Keratinocyte (primary cell): Measurements from ENCODE around the gene SPATA13.
A peak's percentile ranks its signal among the peaks of the same experiment; 100 is the strongest.

Experiments used
- EZH2 ChIP-seq: IDR thresholded peaks from one replicate; pipeline ENCODE4 v1.6.1; 2012; ENCODE audit warnings: inconsistent platforms, mild to moderate bottlenecking, low read length, moderate library complexity
- TF ChIP-seq, protein P1 (sequence below), 3 experiments: IDR thresholded peaks in 1 of 3; conservative IDR thresholded peaks in 1 of 3; optimal IDR thresholded peaks in 1 of 3; 2 replicates in 2 of 3; 3 replicates in 1 of 3; pipeline versions ENCODE3 to v1.5.1; 2011; ENCODE audit warnings: low read length in 3 of 3, mild to moderate bottlenecking in 3 of 3, moderate library complexity in 2 of 3, control low read depth in 1 of 3, inconsistent platforms in 1 of 3; ENCODE audit not compliant: insufficient read depth in 2 of 3; ENCODE audit errors: extremely low read depth in 1 of 3

GRCh38 chr13:24228852-24229458, 68.4 kb downstream of the SPATA13 start:
- TF ChIP-seq, protein P1, sequence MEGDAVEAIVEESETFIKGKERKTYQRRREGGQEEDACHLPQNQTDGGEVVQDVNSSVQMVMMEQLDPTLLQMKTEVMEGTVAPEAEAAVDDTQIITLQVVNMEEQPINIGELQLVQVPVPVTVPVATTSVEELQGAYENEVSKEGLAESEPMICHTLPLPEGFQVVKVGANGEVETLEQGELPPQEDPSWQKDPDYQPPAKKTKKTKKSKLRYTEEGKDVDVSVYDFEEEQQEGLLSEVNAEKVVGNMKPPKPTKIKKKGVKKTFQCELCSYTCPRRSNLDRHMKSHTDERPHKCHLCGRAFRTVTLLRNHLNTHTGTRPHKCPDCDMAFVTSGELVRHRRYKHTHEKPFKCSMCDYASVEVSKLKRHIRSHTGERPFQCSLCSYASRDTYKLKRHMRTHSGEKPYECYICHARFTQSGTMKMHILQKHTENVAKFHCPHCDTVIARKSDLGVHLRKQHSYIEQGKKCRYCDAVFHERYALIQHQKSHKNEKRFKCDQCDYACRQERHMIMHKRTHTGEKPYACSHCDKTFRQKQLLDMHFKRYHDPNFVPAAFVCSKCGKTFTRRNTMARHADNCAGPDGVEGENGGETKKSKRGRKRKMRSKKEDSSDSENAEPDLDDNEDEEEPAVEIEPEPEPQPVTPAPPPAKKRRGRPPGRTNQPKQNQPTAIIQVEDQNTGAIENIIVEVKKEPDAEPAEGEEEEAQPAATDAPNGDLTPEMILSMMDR (optimal IDR thresholded peaks at IDR 0.05 in 1 of 3, IDR thresholded peaks at IDR 0.05 in 1 of 3, conservative IDR thresholded peaks at IDR 0.05 in 1 of 3; ENCODE audit: extremely low read depth in 1 of 3, insufficient read depth in 2 of 3, low read length in 3 of 3): peak; percentile 60 to 92 (median 83)
- TF ChIP-seq EZH2: no peak
